Kasumi-1 (cell line): ENCODE results near the gene NPC1.

Source experiments
- DNase-seq, 2 experiments: peaks; one replicate each; lab custom pipeline; 2025; lab: John Stamatoyannopoulos, UW

NPC1 gene

DNA sequence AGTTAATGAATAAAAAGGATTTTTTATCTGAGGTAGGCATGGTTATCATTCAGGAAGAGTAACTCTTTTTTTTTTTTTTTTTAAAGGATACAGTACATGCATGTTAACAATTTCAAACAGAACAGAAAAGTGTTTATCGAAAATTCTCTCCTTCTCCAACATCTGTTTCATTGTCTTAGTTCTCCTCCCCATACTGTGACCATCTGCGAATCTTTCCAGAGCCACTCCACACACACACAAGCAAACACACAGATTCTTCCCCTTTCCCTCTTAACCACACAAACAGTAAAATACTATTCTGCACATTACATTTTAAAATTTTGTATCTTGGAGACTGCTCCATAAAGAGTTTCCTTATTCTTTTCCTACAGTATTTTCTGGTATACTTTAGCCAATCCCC, 38.0 kb downstream of the NPC1 start:
- peak in 1 of 2 experiments; percentile 7 for DNase-seq

DNA sequence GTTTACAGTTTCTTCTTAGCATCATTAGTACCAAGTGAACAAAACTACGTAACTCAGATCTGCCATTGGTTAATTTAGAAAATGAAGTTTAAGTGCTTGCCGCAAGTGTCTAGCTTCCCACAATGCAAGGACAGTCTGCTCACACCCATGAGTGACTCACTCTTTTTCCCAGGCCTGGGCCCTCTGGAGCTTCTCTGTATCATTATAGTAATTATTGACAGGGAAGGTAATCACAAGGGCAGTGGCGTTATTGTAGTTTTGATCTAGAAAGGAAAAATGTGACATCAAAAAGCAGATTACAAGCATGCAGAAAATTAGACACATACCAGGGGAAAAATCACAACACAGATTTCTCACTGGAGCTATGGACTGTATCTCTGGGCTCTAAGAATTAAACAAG, 38.5 kb downstream of the NPC1 start:
- DNase-seq: no peak

DNA sequence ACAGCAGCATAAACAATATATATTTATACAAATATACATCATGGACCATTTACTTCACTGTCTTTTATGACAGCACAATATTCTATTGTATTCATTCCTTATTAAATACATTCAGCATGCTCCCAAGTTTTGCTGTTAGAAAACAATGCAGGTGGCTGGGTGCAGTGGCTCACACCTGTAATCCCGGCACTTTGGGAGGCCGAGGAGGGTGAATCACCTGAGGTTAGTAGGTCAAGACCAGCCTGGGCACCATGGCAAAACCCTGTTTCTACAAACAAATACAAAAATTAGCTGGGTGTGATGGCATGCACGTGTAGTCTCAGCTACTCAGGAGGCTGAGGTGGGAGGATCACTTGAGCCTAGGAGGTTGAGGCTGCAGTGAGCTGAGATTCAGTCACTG, 39.0 kb downstream of the NPC1 start:
- no peak for DNase-seq

DNA sequence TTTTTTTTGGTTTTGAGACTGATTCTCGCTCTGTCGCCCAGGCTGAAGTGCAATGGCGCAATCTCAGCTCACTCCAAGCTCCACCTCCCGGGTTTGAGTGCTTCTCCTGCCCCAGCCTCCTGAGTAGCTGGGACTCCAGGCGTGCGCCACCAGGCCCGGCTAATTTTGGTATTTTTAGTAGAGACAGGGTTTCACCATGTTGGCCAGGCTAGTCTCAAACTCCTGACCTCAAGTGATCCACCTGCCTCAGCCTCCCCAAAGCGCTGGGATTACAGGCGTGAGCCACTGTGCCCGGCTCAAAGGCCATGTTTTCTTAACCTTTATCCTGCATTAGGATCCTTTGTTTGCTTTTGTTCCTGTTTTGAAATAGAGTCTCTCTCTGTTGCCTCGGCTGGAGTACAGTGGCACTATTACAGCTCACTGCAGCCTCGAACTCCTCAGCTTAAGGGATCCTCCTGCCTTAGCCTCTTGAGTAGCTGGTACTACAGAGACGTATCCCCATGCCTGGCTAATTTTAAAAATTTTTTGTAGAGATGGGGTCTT, 41.0 kb downstream of the NPC1 start:
- no peak for DNase-seq

DNA sequence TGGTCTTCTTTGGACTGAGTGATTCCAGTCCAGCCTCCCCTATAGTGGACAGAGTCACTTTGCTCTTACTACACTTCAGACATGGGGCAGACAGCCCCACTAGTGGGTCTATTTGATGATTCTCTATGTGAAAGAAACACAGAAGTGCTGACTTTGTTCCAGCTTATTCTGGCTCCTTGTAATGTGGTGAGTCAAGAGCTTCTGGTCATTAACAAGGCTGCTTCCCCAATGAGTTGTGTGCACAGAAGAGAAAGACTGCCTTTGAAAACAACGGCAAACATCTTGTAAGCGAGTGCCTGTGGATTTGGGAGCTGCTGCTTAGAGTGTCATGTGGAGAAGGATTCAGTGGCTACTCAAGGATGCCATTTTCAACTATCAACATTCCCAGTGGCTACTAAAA, 43.8 kb downstream of the NPC1 start:
- no peak for DNase-seq

DNA sequence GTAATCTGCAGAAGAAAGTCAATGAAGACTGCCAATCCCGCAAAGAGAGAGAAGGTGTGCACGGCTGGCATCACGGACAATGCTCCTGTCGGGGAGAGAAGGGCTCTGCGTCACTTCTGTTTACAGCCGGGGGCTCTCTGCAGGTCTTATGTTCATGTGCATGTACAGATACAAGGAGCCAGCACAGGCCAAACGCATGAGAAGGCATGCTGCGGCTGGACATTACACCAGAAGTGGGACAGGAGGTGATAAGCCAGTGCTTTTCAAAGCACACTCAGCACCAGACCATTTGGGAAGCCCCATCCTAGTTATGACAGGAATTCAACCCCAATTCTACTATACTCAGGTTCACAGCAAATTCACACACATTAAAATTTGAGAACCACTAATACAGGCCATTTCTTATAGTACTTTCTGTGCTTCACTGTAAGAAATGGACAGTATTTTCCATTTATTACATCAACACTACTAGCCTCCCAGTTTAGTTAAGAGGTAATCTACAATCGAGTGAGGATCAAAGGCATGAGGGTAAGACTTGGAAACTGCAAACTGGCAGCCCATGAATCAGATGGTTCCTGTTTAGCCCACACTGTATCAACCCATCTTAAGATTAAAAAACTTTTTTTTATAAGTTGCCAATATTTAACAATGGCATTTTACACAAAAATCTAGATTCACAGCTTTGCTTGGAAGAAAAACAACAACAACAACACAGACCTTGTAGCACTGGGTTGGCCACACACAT, 44.8 kb downstream of the NPC1 start:
- no peak for DNase-seq

DNA sequence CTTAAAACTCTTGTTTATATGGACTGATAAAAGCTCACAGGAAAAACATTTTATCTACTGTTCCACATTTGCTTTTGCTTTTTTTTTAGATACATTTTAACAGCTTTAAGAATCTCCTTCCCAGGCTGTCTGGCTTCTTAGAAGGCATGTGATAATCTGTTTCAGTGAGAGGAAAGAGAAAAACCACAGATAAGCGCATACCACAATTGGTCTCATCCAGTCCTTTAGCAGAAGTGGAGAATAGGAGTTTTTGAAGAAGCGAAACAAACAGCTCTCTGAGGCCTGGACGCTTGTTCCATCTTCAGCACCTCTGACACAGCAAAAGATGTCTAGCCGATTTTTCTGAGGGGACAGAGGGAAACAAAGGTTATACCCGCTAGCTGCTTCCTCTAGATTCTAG, 45.4 kb downstream of the NPC1 start:
- peak; percentile 87 to 89 for DNase-seq

DNA sequence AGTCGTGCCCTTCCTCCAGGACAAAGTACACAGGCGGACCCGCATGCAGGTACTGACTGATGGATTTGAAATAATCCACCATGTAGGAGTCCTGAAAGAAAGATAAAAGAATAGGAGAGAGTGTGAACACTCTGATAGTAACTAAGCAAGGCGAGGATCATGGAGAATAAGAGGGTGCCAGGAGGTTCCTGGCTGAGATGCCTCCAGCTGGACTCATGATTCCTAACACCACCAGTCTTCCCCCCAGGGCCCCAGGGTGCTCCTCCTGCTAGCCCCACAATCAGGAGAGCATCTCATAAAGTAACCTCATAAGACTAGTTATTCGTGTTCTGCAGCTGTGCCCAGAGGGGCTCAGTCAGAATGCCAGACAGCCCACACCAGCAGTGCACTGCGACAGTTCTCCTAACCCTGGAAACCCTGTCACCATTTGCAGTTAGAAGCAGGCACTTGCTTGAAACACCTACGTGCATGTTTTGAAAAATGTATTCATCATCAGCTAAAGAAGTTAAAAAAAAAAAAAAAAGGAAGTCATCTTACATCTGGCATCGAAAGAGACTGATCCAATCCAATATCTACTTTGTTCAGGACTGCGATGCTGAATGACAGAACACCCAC, 46.3 kb downstream of the NPC1 start:
- no peak for DNase-seq

DNA sequence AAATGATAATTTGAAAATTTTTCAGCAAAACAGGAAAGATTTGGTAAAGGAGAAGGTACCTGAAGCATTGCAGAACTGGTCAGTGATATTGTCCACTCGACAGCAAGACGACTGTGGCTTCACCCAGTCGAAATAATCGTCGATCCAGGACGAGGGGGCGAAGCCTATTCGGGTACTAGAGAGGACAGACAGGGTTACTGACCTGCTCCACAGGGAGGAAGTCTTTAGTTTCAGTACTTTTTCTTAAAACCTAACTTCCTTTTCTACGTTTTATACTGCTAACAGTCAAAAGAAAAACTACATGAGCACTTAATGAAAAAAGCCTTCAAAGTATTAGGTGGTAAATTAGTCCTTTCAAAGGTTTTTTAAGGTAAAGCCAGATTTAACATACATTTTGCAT, 47.0 kb downstream of the NPC1 start:
- DNase-seq: no peak

DNA sequence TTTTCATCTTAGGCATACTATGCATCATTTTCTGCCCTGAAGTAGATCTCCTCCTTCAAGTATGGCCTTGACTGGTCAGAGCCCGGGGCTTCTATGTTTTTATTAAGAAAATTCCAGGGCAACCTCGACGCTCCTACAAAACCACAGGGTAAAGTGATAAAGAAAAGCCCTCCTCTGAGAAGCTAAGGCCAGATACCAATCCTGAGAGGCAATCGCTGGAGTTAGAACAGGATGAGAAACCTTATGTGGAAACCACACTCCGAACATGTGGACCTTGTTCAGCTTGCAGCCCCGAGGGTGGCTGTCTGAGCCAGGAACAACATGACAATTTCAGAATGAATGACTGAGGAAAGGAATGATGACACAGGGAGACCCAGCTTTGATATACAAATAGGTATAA, 47.4 kb downstream of the NPC1 start:
- no peak for DNase-seq

DNA sequence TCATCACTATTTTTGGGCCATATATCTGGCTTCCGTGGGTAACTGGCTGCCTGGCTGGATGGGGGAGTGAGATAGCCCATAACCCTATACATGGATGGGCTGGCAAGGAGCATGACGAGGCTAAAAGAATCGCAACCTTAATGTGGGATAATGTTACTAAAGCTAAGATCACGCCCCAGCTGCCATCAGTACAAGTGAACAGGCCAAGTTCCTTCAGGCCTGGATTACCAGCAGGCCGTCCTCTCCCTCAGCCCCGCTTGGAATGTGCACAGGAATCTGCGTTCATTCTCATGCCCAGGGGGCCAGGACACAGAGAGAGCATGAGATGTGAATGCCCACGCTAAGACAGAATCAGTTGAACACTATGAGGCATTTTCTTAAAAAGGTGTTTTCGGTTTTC, 48.3 kb downstream of the NPC1 start:
- no peak for DNase-seq

DNA sequence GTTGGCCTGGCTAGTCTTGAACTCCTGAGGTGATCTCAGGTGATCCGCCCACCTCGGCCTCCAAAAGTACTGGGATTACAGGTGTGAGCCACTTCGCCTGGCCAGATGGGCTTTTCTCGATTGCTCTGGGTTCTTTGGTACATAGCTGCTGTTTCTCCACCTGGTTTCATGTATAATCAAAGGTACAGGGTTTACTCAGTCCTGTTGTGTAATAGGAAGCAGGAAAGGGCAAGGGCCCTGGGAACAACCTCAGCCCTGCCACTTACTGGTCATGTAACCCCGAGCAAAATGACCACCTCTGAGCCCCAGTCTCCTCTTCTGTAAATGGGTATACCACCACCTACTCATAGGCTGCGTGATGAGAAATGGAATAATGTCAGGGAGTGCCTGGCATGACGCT, 49.0 kb downstream of the NPC1 start:
- DNase-seq: no peak

DNA sequence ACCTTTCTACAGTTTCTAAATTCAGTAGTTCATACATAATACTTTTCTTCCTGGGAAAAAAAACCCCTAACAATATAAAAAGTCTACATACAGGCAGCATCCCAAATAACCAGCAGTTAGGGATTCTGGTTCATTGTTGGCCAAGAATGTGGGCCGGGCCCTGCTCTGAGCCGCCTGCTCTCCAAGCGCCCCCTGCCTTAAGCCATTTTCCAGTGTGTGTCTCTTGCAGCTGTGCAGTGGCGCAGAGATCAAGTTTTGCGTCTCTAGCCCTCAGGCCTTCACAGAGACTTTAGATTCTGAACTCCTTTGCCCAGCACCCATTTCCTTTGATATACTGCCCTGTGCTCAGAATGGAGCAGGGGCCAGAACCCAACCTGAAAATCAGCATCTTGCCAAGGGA, 50.1 kb downstream of the NPC1 start:
- no peak for DNase-seq

DNA sequence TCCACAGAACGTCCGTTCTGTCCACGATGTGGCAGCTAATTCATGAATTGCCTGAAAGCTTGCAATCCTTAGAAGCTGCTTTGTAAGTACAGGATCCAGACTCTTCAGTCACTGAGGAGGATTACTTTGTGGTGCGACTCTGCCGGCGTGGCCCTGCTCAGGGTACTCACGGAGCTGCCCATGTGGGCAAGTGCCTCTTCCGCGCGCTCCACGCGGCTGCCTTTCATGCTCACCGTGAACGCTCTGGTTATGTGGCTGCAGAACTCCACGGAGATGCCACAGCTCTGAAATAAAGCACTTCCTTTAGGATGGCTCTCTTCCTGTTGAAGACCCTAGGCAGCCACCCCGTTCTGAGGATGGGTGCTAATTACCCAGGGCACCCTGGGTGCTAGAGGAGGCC, 52.0 kb downstream of the NPC1 start:
- no peak for DNase-seq

DNA sequence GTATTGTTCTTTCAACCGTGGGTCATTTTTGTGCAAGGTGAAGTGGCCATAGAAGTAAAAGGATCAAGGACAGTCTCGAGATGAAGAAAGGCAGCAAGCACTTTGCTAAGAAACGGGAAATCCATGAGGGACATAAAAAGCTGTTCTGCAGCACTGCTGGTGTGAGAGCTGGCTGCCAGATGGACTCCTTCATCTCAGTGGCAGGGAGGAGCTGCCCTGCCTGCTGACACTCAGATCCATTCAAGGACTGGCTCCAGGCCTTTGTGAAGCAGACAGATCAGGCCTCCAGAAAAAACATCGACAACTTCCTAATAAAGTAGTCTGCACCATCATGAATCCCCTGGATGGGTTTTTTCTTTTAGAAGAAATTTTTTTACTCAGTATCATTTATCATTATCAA, 53.5 kb downstream of the NPC1 start:
- no peak for DNase-seq

DNA sequence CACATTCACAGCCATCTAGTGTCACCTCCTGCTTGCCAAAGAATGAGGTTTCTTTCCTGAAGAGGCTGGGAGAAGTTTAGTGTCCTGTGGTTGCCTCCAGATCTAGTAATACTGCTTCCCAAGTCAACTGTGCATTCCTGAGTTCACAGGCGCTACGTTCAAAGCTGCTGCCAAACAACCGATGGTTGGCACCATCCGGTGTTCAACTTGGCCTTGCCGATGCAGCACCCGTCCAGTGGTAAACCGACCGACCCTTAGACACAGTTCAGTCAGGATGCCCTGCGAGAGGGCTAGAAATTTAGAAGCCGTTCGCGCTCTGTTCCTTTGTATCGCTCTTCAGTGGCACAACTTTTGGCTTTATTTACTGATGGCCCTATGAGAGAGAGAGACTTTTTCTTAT, 54.4 kb downstream of the NPC1 start:
- no peak for DNase-seq

DNA sequence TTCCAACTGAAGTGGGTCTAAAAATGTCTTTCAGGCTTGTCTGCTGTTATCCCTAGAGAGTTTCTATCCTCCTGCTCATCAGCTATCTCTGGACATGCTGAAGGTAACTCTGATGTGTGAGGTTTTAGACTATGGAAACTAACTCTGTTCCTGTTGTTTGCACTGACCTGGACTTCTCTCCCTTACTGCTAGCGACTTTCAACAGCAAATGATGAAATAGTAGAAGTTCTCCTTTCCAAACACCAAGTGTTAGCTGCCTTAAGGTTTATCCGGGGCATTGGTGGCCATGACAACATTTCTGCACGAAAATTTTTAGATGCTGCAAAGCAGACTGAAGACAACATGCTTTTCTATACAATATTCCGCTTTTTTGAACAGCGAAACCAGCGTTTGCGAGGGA, 56.1 kb downstream of the NPC1 start:
- DNase-seq: no peak

DNA sequence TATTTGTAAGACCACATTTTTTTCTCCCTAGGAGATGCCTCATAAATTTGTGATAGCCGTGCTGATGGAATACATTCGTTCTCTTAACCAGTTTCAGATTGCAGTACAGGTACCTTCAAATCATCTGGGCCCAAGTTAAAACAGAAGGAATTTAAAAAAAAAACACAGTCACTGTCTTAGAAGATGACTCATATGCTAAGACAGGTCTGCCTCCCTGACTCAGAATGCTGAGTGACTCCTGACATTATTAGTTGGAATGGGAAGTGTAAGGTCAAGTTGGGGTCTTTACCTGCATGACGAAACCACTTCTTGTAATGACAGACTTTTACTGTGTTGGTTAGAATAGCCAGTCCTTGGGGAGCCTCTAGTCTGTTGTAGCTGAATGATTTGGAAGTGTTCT, 56.7 kb downstream of the NPC1 start:
- no peak for DNase-seq

DNA sequence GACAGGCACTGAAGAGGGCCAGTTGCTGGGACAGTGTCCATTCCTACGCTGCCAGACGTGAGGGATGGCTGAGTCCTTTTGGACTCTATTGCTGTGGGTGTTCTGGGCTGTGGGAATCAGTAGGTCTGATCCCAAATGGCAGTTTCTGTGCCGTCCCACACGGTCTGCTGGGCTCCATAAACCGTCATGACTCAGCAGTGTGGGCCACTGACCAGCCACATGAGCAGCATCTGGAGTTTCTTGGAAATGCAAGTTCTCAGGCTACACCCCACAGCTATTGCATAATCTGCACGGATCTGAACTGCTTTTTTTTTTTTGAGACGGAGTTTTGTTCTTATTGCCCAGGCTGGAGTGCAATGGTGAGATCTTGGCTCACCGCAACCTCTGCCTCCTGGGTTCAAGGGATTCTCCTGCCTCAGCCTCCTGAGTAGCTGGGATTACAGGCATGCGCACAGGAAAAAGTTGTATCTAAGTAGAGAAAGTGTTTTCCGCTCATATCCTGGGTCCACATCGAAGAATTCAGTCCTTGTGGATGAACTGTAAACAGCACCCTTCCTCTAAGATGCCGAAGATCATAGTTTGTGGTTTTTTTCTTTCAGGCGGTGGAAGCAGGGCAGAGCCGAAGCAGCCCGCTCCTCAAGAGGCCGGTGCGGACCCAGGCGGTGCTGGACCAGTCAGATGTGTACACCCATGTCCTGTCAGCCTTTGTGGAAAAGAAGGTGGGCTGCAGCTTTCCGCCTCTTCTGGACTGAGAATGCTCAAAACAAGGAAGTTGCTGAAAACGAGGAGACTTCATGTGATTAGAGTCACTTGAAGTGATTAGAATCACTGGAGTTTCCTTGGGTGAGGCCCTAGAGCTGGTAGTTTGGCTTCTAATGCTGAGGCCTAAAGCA, 57.5 kb downstream of the NPC1 start:
- DNase-seq: no peak

DNA sequence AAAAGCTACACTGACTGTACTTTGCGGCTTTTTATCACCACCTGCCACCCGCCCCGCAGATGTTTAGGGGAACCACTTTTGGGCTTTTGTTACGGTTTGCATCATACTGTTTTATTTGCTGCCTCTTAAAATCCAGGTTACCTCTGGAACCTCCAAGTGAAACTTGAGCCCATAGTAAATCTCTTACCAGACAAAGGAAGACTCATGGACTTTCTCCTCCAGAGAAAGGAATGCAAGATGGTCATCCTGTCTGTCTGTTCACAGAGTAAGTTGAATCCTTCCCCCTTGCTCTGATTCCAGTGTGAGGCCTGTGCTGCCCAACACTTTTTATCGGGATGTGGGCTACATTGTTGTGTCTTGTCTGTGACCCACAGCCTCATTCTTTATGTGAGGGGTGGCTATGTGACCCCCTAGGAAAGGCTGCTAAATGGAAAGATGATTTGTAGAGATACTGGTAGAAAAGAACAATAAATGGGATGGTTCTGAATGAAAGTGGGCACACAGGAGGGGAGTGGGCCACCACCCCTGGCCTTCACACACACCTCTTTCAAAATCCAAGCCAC, 59.7 kb downstream of the NPC1 start:
- DNase-seq: no peak

DNA sequence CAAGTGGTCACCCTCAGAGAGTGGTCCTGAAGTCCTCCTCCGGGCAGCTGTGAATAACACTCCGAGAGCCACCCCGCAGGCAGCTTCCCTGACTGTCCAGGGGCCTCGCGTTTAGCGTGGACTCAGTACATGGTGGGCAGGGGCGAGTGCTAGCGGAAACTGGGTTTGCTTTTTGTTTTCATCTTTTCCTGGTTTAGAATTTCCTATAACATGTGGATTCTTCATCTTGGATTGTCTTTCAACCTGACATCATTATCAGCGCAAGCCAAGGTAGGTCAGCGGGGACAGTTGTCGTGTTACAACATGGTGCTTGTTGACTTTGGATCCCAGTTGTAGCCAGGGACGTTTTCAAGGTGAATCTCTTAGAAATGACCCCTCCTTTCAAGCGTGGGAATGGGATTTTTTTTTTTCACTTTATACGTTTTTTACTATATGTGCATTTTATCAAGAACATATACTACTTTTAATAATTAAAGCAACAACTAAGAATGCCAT, 62.0 kb downstream of the NPC1 start:
- no peak for DNase-seq
